WTC11 (cell line): Measurements from ENCODE around the gene TMEM117. TPM values are rescaled to one million over a fixed set of nuclear protein-coding genes. Genes with fewer than 3 reads are reported as not detected.

Experiments used
- ATF1 ChIP-seq: sonication (generic); formaldehyde crosslinking; IDR thresholded peaks from 2 replicates; pipeline ENCODE4 v1.8.1; 2023; ENCODE audit warnings: mild to moderate bottlenecking, moderate library complexity, missing genetic modification reagents
- E2F5 ChIP-seq: sonication (generic); formaldehyde crosslinking; IDR thresholded peaks from 2 replicates; pipeline ENCODE4 v1.8.1; 2022; ENCODE audit warnings: mild to moderate bottlenecking, moderate library complexity, missing genetic modification reagents
- GABPB1 ChIP-seq: sonication (generic); formaldehyde crosslinking; IDR thresholded peaks from 2 replicates; pipeline ENCODE4 v1.8.1; 2023; ENCODE audit warnings: mild to moderate bottlenecking, missing genetic modification reagents
- GRHL2 ChIP-seq: fragments of 250-450 bp; sonication (Bioruptor Pico); IDR thresholded peaks from 2 replicates; pipeline ENCODE4 v1.8.0; 2022; ENCODE audit warnings: mild to moderate bottlenecking, moderate library complexity; ENCODE audit not compliant: insufficient replicate concordance, severe bottlenecking
- JUN ChIP-seq: sonication (generic); formaldehyde crosslinking; IDR thresholded peaks from 2 replicates; pipeline ENCODE4 v1.8.0; 2023; ENCODE audit warnings: mild to moderate bottlenecking, missing genetic modification reagents
- MXD4 ChIP-seq: fragments of 250-450 bp; sonication (Bioruptor Pico); IDR thresholded peaks from 2 replicates; pipeline ENCODE4 v1.8.0; 2021; ENCODE audit warnings: mild to moderate bottlenecking, moderate library complexity, borderline replicate concordance
- NFE2L1 ChIP-seq: sonication (generic); formaldehyde crosslinking; IDR thresholded peaks from 2 replicates; pipeline ENCODE4 v1.8.1; 2023; ENCODE audit warnings: missing genetic modification reagents
- SMAD4 ChIP-seq: sonication (generic); formaldehyde crosslinking; IDR thresholded peaks from 2 replicates; pipeline ENCODE4 v1.8.0; 2022; ENCODE audit warnings: mild to moderate bottlenecking, missing genetic modification reagents
- USF2 ChIP-seq: sonication (generic); formaldehyde crosslinking; IDR thresholded peaks from 2 replicates; pipeline ENCODE4 v1.8.1; 2023; ENCODE audit warnings: mild to moderate bottlenecking, missing genetic modification reagents, moderate library complexity
- ZNF232 ChIP-seq: sonication (generic); formaldehyde crosslinking; IDR thresholded peaks from 2 replicates; pipeline ENCODE4 v1.8.0; 2022; ENCODE audit warnings: mild to moderate bottlenecking, missing genetic modification reagents
- ZNF281 ChIP-seq: sonication (generic); formaldehyde crosslinking; IDR thresholded peaks from 2 replicates; pipeline ENCODE4 v1.8.0; 2023; ENCODE audit warnings: mild to moderate bottlenecking, missing genetic modification reagents
- ZNF671 ChIP-seq: fragments of 250-450 bp; sonication (Bioruptor Pico); IDR thresholded peaks from 2 replicates; pipeline ENCODE4 v1.8.0; 2021; ENCODE audit warnings: mild to moderate bottlenecking
- total RNA-seq: library from RNA; stranded (reverse); gene quantifications from 3 replicates; pipeline ENCODE4 v1.2.3, GENCODE V29; 2021
- TF ChIP-seq, protein P1 (sequence below): fragments of 250-450 bp; sonication (Bioruptor Pico); conservative IDR thresholded peaks from 2 replicates; pipeline ENCODE4 v1.9.0; 2021; ENCODE audit warnings: mild to moderate bottlenecking
- TF ChIP-seq, protein P2 (sequence below): fragments of 250-450 bp; sonication (Bioruptor Pico); IDR thresholded peaks from 2 replicates; pipeline ENCODE4 v1.9.0; 2021; ENCODE audit warnings: mild to moderate bottlenecking
- TF ChIP-seq, protein P3 (sequence below): fragments of 200-600 bp; IDR thresholded peaks from 2 replicates; pipeline ENCODE4 v1.8.0; 2022; ENCODE audit warnings: antibody characterized with exemption
- TF ChIP-seq, protein P4 (sequence below): fragments of 250-450 bp; sonication (Bioruptor Pico); IDR thresholded peaks from 2 replicates; pipeline ENCODE4 v1.9.0; 2021; ENCODE audit warnings: mild to moderate bottlenecking

TMEM117 gene
- total RNA-seq, 1 experiment from 2014 or later = 1.5 TPM

DNA sequence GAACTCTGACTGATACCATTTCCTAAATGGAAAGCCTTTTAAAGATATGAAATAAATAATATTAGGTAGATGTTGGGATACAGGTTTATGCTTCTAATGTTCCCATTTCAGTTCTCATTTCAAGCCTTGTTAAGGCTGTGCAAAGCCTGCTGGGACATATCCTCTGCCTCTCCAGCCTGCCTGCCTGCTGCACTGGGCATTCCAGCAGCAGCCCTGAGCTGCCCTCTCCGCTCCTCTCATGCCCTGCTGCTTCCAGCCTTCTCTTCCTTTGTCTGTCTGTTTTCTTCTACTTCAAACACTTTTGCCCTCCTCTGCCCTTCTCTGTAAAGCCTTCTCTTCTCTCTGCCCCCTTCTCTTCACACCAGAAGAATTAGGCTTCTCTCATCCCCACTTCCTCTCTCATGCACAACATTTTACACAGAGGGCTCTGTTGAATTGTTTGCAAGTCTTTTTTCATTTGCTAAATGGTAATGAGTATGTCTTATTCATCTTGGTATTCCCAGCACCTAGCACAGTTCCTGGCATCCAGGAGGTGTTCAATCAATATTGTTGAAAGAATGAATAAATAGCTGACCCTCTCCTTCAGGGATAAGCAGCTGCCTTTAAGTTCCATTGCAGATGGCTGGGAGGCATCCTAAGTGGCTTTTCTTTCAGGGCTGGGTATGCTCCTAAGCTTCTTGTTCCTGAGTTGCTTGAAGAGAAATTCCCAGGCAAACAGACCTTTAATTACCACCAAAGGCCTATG, 292.3 kb downstream of the TMEM117 start (continued):
- TF ChIP-seq, protein P1, sequence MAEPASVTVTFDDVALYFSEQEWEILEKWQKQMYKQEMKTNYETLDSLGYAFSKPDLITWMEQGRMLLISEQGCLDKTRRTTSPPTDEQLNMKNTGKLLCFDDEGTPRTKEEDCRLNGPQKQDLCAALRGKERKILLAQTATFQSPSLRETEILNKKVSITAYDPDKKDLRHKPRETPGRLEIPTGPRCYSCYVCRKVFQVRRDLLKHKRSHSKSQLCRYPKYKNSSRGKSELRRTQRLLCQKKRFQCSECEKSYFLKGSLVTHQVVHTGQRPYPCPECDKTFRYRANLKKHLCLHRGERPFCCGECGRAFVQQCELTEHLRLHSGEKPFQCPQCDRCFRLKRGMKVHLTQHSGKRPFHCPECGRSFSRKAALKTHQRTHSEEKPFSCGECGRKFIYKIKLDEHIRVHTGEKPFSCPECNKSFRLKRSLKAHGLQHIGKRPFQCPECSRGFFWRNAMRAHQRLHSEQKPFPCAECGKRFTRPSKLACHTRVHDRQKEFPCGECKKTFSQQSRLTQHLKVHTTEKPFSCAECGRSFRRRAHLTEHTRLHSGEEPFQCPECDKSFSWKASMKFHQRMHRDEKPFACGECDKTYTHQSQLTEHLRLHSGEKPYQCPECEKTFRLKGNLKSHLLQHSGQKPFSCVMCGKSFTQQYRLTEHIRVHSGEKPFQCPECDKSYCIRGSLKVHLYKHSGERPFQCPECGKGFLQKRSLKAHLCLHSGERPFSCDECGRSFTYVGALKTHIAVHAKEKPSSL (CRISPR knock-in tag) = no peak
- TF ChIP-seq ZNF232 (CRISPR knock-in tag) = no peak
- TF ChIP-seq JUN (CRISPR knock-in tag) = no peak
- TF ChIP-seq ZNF281 (CRISPR knock-in tag) = no peak
- no peak for TF ChIP-seq MXD4 (CRISPR knock-in tag)
- TF ChIP-seq, protein P2, sequence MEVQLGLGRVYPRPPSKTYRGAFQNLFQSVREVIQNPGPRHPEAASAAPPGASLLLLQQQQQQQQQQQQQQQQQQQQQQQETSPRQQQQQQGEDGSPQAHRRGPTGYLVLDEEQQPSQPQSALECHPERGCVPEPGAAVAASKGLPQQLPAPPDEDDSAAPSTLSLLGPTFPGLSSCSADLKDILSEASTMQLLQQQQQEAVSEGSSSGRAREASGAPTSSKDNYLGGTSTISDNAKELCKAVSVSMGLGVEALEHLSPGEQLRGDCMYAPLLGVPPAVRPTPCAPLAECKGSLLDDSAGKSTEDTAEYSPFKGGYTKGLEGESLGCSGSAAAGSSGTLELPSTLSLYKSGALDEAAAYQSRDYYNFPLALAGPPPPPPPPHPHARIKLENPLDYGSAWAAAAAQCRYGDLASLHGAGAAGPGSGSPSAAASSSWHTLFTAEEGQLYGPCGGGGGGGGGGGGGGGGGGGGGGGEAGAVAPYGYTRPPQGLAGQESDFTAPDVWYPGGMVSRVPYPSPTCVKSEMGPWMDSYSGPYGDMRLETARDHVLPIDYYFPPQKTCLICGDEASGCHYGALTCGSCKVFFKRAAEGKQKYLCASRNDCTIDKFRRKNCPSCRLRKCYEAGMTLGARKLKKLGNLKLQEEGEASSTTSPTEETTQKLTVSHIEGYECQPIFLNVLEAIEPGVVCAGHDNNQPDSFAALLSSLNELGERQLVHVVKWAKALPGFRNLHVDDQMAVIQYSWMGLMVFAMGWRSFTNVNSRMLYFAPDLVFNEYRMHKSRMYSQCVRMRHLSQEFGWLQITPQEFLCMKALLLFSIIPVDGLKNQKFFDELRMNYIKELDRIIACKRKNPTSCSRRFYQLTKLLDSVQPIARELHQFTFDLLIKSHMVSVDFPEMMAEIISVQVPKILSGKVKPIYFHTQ (CRISPR knock-in tag) = no peak
- TF ChIP-seq GRHL2 = no peak
- TF ChIP-seq NFE2L1 = no peak
- TF ChIP-seq, protein P3, sequence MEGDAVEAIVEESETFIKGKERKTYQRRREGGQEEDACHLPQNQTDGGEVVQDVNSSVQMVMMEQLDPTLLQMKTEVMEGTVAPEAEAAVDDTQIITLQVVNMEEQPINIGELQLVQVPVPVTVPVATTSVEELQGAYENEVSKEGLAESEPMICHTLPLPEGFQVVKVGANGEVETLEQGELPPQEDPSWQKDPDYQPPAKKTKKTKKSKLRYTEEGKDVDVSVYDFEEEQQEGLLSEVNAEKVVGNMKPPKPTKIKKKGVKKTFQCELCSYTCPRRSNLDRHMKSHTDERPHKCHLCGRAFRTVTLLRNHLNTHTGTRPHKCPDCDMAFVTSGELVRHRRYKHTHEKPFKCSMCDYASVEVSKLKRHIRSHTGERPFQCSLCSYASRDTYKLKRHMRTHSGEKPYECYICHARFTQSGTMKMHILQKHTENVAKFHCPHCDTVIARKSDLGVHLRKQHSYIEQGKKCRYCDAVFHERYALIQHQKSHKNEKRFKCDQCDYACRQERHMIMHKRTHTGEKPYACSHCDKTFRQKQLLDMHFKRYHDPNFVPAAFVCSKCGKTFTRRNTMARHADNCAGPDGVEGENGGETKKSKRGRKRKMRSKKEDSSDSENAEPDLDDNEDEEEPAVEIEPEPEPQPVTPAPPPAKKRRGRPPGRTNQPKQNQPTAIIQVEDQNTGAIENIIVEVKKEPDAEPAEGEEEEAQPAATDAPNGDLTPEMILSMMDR = no peak
- no peak for TF ChIP-seq GABPB1 (CRISPR knock-in tag)
- TF ChIP-seq ATF1 (CRISPR knock-in tag) = no peak
- TF ChIP-seq USF2 = no peak
- no peak for TF ChIP-seq E2F5 (CRISPR knock-in tag)
- TF ChIP-seq, protein P4, sequence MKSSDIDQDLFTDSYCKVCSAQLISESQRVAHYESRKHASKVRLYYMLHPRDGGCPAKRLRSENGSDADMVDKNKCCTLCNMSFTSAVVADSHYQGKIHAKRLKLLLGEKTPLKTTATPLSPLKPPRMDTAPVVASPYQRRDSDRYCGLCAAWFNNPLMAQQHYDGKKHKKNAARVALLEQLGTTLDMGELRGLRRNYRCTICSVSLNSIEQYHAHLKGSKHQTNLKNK (CRISPR knock-in tag) = no peak
- no peak for TF ChIP-seq ZNF671 (CRISPR knock-in tag)
- no peak for TF ChIP-seq SMAD4 (CRISPR knock-in tag)
